ENCODE measurements around the gene XIRP2. TPM values are rescaled to one million over a fixed set of nuclear protein-coding genes. Genes with fewer than 3 reads are reported as not detected.

Gene XIRP2
- total RNA-seq, 1 donor from 2014 or later = 0.25 TPM

- no peak for FAIRE-seq
These were observed 239.8 kb downstream of the XIRP2 start for GRCh38 chr2:167128130-167128529.

GRCh38 chr2:167132066-167132465, 243.8 kb downstream of the XIRP2 start:
- no peak overlapping the region for H3K4me3 Mint-ChIP-seq (ENCODE audit: unreplicated experiment)
- TF ChIP-seq EZH2 (IDR thresholded peaks at IDR 0.05; ENCODE audit: insufficient read depth, low read length) (no peak), CTCF (IDR thresholded peaks at IDR 0.05; ENCODE audit: insufficient read depth, low read depth, low read length) (no peak)
- H3K27me3 Mint-ChIP-seq (ENCODE audit: low read depth, unreplicated experiment) = no peaks in the 10 kb centered on the region
- no peaks in the 10 kb centered on the region for H3K79me2 ChIP-seq (ENCODE audit: insufficient read depth, low read length)
- DNase-seq (ENCODE audit: low read depth) (no peak), FAIRE-seq (no peak)
- no peaks in the 10 kb centered on the region for H3K27me3 ChIP-seq (ENCODE audit: insufficient read depth, low read length)
- no peak overlapping the region for H3K27ac ChIP-seq (ENCODE audit: low read depth, low read length)
- no peak overlapping the region for H3K4me2 ChIP-seq (ENCODE audit: low read length)
- no peak overlapping the region for H3K9ac ChIP-seq (ENCODE audit: low read length)
- H3K9me3 Mint-ChIP-seq (ENCODE audit: unreplicated experiment) = peaks cover 1% of the 10 kb centered on the region
- H3K27ac Mint-ChIP-seq (ENCODE audit: unreplicated experiment) = no peak overlapping the region
- H2AFZ ChIP-seq (ENCODE audit: low read depth, low read length) = no peak overlapping the region
- H3K9me3 ChIP-seq (ENCODE audit: insufficient read depth, low read depth, low read length) = no peaks in the 10 kb centered on the region
- no peak overlapping the region for H3K4me3 ChIP-seq (ENCODE audit: insufficient read depth, low read depth, low read length)
- H3K4me1 Mint-ChIP-seq (ENCODE audit: low read depth, unreplicated experiment) = peaks cover 11% of the 10 kb centered on the region
- H3K36me3 ChIP-seq (ENCODE audit: insufficient read depth, low read length) = no peaks in the 10 kb centered on the region
- peaks cover 14% of the 10 kb centered on the region for H3K4me1 ChIP-seq (ENCODE audit: insufficient read depth, low read length)
- no peaks in the 10 kb centered on the region for H4K20me1 ChIP-seq (ENCODE audit: insufficient read depth, low read length)
- no peaks in the 10 kb centered on the region for H3K36me3 Mint-ChIP-seq (ENCODE audit: low read depth, unreplicated experiment)

More at GRCh38 chr2:167128130-167128529, 239.8 kb downstream of the XIRP2 start:
- no peak overlapping the region for H3K4me3 Mint-ChIP-seq (ENCODE audit: unreplicated experiment)
- no peaks in the 10 kb centered on the region for H3K4me1 Mint-ChIP-seq (ENCODE audit: low read depth, unreplicated experiment)
- H2AFZ ChIP-seq (ENCODE audit: low read depth, low read length) = no peak overlapping the region
- H3K4me2 ChIP-seq (ENCODE audit: low read length) = no peak overlapping the region
- no peaks in the 10 kb centered on the region for H3K27me3 ChIP-seq (ENCODE audit: insufficient read depth, low read length)
- no peaks in the 10 kb centered on the region for H3K36me3 ChIP-seq (ENCODE audit: insufficient read depth, low read length)
- no peaks in the 10 kb centered on the region for H3K79me2 ChIP-seq (ENCODE audit: insufficient read depth, low read length)
- H3K9me3 Mint-ChIP-seq (ENCODE audit: unreplicated experiment) = peaks cover 1% of the 10 kb centered on the region
- no peak overlapping the region for H3K9ac ChIP-seq (ENCODE audit: low read length)
- no peaks in the 10 kb centered on the region for H3K9me3 ChIP-seq (ENCODE audit: insufficient read depth, low read depth, low read length)
- DNase-seq (ENCODE audit: low read depth) = no peak
- no peak overlapping the region for H3K27ac ChIP-seq (ENCODE audit: low read depth, low read length)
- H3K4me1 ChIP-seq (ENCODE audit: insufficient read depth, low read length) = no peaks in the 10 kb centered on the region
- TF ChIP-seq EZH2 (IDR thresholded peaks at IDR 0.05; ENCODE audit: insufficient read depth, low read length) (no peak), CTCF (IDR thresholded peaks at IDR 0.05; ENCODE audit: insufficient read depth, low read depth, low read length) (no peak)
- no peak overlapping the region for H3K27ac Mint-ChIP-seq (ENCODE audit: unreplicated experiment)
- H3K27me3 Mint-ChIP-seq (ENCODE audit: low read depth, unreplicated experiment) = no peaks in the 10 kb centered on the region
- H3K4me3 ChIP-seq (ENCODE audit: insufficient read depth, low read depth, low read length) = no peak overlapping the region
- H3K36me3 Mint-ChIP-seq (ENCODE audit: low read depth, unreplicated experiment) = no peaks in the 10 kb centered on the region
- no peaks in the 10 kb centered on the region for H4K20me1 ChIP-seq (ENCODE audit: insufficient read depth, low read length)

GRCh38 chr2:167132906-167133555, 244.8 kb downstream of the XIRP2 start:
- no peaks in the 10 kb centered on the region for H3K27me3 Mint-ChIP-seq (ENCODE audit: low read depth, unreplicated experiment)
- peaks cover 1% of the 10 kb centered on the region for H3K9me3 Mint-ChIP-seq (ENCODE audit: unreplicated experiment)
- FAIRE-seq = no peak

More at GRCh38 chr2:167132906-167133555, 244.8 kb downstream of the XIRP2 start:
- TF ChIP-seq CTCF (IDR thresholded peaks at IDR 0.05; ENCODE audit: insufficient read depth, low read depth, low read length) = no peak
- TF ChIP-seq EZH2 (IDR thresholded peaks at IDR 0.05; ENCODE audit: insufficient read depth, low read length) = no peak
- H3K4me1 ChIP-seq (ENCODE audit: insufficient read depth, low read length) = peaks cover 14% of the 10 kb centered on the region
- no peak overlapping the region for H2AFZ ChIP-seq (ENCODE audit: low read depth, low read length)
- no peaks in the 10 kb centered on the region for H3K36me3 ChIP-seq (ENCODE audit: insufficient read depth, low read length)
- no peak overlapping the region for H3K27ac ChIP-seq (ENCODE audit: low read depth, low read length)
- peaks cover 11% of the 10 kb centered on the region for H3K4me1 Mint-ChIP-seq (ENCODE audit: low read depth, unreplicated experiment)
- no peaks in the 10 kb centered on the region for H3K36me3 Mint-ChIP-seq (ENCODE audit: low read depth, unreplicated experiment)
- H3K9me3 ChIP-seq (ENCODE audit: insufficient read depth, low read depth, low read length) = no peaks in the 10 kb centered on the region
- no peak overlapping the region for H3K4me3 ChIP-seq (ENCODE audit: insufficient read depth, low read depth, low read length)
- H3K4me2 ChIP-seq (ENCODE audit: low read length) = no peak overlapping the region
- H3K27ac Mint-ChIP-seq (ENCODE audit: unreplicated experiment) = no peak overlapping the region
- H3K27me3 ChIP-seq (ENCODE audit: insufficient read depth, low read length) = no peaks in the 10 kb centered on the region
- no peaks in the 10 kb centered on the region for H3K79me2 ChIP-seq (ENCODE audit: insufficient read depth, low read length)
- H3K9ac ChIP-seq (ENCODE audit: low read length) = no peak overlapping the region
- no peak overlapping the region for H3K4me3 Mint-ChIP-seq (ENCODE audit: unreplicated experiment)
- H4K20me1 ChIP-seq (ENCODE audit: insufficient read depth, low read length) = no peaks in the 10 kb centered on the region
- DNase-seq (ENCODE audit: low read depth) = no peak
